Neural progenitor cell (in vitro differentiated cells): ENCODE measurements around the gene CCDC178. TPM values are rescaled to one million over a fixed set of nuclear protein-coding genes. Genes with fewer than 3 reads are reported as not detected.

Source experiments
- DNase-seq: peaks from one replicate; pipeline ENCODE4 v3.0.0-alpha.2; 2016; ENCODE audit warnings: low spot score
- H2AFZ ChIP-seq: fragments of 200-600 bp; sonication (generic); replicated peaks from 2 replicates; pipeline ENCODE4 v1.6.1; 2016; ENCODE audit warnings: antibody characterized with exemption
- H3F3A ChIP-seq: fragments of 200-600 bp; sonication (generic); 2 replicates; pipeline ENCODE4 v1.6.1; 2016; ENCODE audit warnings: antibody characterized with exemption, low read depth
- H3K27ac ChIP-seq: fragments of 200-600 bp; sonication (generic); 2 replicates; pipeline ENCODE4 v1.5.1; 2016; ENCODE audit warnings: mild to moderate bottlenecking
- H3K27me3 ChIP-seq: fragments of 200-600 bp; sonication (generic); 2 replicates; pipeline ENCODE4 v1.6.1; 2016; ENCODE audit warnings: mild to moderate bottlenecking, moderate library complexity
- H3K36me3 ChIP-seq: fragments of 200-600 bp; sonication (generic); 2 replicates; pipeline ENCODE4 v1.5.1; 2016
- H3K4me1 ChIP-seq: fragments of 200-600 bp; sonication (generic); 2 replicates; pipeline ENCODE4 v1.6.1; 2016; ENCODE audit warnings: mixed run types
- H3K4me2 ChIP-seq: fragments of 200-600 bp; sonication (generic); 2 replicates; pipeline ENCODE4 v1.6.1; 2016
- H3K4me3 ChIP-seq: fragments of 200-600 bp; sonication (generic); 2 replicates; pipeline ENCODE4 v1.5.1; 2016
- H3K79me2 ChIP-seq: fragments of 200-600 bp; sonication (generic); 2 replicates; pipeline ENCODE4 v1.6.1; 2016; ENCODE audit warnings: low read depth
- H3K9ac ChIP-seq: fragments of 200-600 bp; sonication (generic); 2 replicates; pipeline ENCODE4 v1.6.1; 2016
- H3K9me3 ChIP-seq: fragments of 200-600 bp; sonication (generic); 2 replicates; pipeline ENCODE4 v1.5.1; 2016; ENCODE audit warnings: low read depth
- H4K20me1 ChIP-seq: fragments of 200-600 bp; sonication (generic); 2 replicates; pipeline ENCODE4 v1.6.1; 2016; ENCODE audit warnings: low read depth
- H3K27ac Mint-ChIP-seq: 3 replicates; pipeline ENCODE4 v1.8.0; 2021; ENCODE audit warnings: mixed read lengths
- H3K27me3 Mint-ChIP-seq: 2 replicates; pipeline ENCODE4 v1.8.0; 2022; ENCODE audit warnings: low read depth, mild to moderate bottlenecking, inconsistent platforms, moderate library complexity, mixed read lengths; ENCODE audit not compliant: insufficient read depth
- H3K36me3 Mint-ChIP-seq: 3 replicates; pipeline ENCODE4 v1.8.0; 2021; ENCODE audit warnings: mixed read lengths
- H3K4me1 Mint-ChIP-seq: 3 replicates; pipeline ENCODE4 v1.8.0; 2021; ENCODE audit warnings: mixed read lengths
- H3K4me3 Mint-ChIP-seq: 3 replicates; pipeline ENCODE4 v1.8.0; 2021; ENCODE audit warnings: mild to moderate bottlenecking, moderate library complexity, mixed read lengths
- H3K9me3 Mint-ChIP-seq: 3 replicates; pipeline ENCODE4 v1.8.0; 2020; ENCODE audit warnings: mixed read lengths
- CTCF ChIP-seq: fragments of 200-600 bp; sonication (generic); IDR thresholded peaks from 2 replicates; pipeline ENCODE4 v1.5.1; 2017; ENCODE audit warnings: antibody characterized with exemption, mild to moderate bottlenecking
- EZH2 ChIP-seq: fragments of 200-600 bp; sonication (generic); IDR thresholded peaks from 2 replicates; pipeline ENCODE4 v1.6.1; 2017; ENCODE audit warnings: antibody characterized with exemption, mild to moderate bottlenecking, moderate library complexity
- EZH2phosphoT487 ChIP-seq: fragments of 200-600 bp; sonication (generic); IDR thresholded peaks from 2 replicates; pipeline ENCODE4 v1.6.1; 2017; ENCODE audit warnings: antibody characterized with exemption
- total RNA-seq: library from RNA; depleted of rRNA; stranded (reverse); fragments of >200 nt; gene quantifications from 2 replicates; pipeline ENCODE4 v1.2.3, GENCODE V29; 2015; ENCODE audit warnings: low replicate concordance

The CCDC178 gene
- total RNA-seq, 1 donor from 2014 or later: 0.51 TPM

DNA sequence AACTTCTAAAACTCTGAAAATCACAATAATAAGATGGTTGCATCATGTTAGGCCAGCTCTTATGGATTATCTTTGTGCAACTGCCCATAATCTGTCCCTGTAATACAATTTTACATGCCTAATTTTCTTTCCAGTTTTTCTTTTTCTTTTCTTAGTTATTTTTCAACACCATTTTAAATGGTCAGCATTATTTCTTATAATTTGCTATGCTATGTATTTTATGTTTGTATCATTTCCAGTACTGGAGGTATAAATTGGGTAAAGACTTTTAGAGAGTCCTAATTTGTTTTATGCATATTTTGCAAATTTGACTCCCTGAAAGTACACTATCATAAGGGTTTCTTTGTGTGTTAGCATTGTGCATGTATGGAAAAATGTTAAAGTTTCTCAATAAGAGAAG, 333.0 kb downstream of the CCDC178 start:
- H3K27me3 Mint-ChIP-seq: no peaks in the 10 kb centered on the region

DNA sequence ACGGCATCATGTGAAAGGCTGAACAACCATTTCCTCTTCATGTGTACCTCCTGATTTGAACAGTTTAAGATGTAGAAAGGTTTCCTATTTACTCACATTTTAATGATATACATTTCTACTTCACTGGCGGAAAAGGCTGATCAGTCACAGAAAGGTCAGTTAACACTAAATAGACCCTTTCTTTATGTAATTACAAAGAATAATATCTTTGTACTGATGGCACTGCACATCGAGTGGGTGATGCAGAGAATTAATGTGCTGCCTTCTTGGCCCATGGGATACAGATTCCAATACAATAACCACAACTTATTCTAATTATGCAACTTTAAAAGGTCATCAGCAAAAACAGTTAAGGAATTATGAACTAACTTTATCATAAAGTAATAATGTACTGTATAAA, 339.2 kb downstream of the CCDC178 start:
- Histone ChIP-seq H3K27ac (no peak overlapping the region), H3K4me3 (no peak overlapping the region), H2AFZ (no peak overlapping the region), H3K27me3 (no peaks in the 10 kb centered on the region), H4K20me1 (no peaks in the 10 kb centered on the region), H3K4me2 (no peak overlapping the region), H3K79me2 (no peaks in the 10 kb centered on the region), H3K4me1 (no peaks in the 10 kb centered on the region), H3K9ac (no peak overlapping the region), H3K9me3 (no peaks in the 10 kb centered on the region), H3F3A (no peaks in the 10 kb centered on the region), H3K36me3 (no peaks in the 10 kb centered on the region)
- no peak overlapping the region for H3K27ac Mint-ChIP-seq
- TF ChIP-seq EZH2: no peak
- TF ChIP-seq CTCF: no peak
- TF ChIP-seq EZH2phosphoT487: no peak
- H3K9me3 Mint-ChIP-seq: no peaks in the 10 kb centered on the region
- H3K4me1 Mint-ChIP-seq: peaks cover 7% of the 10 kb centered on the region
- no peak for DNase-seq
- H3K4me3 Mint-ChIP-seq: no peak overlapping the region
- H3K36me3 Mint-ChIP-seq: no peaks in the 10 kb centered on the region
- no peaks in the 10 kb centered on the region for H3K27me3 Mint-ChIP-seq

More for the DNA sequence above, 333.0 kb downstream of the CCDC178 start:
- Histone ChIP-seq H3K4me3 (no peak overlapping the region), H3K4me1 (no peaks in the 10 kb centered on the region), H3K36me3 (no peaks in the 10 kb centered on the region), H3F3A (no peaks in the 10 kb centered on the region), H4K20me1 (no peaks in the 10 kb centered on the region), H3K9me3 (no peaks in the 10 kb centered on the region), H2AFZ (no peak overlapping the region), H3K27me3 (no peaks in the 10 kb centered on the region), H3K79me2 (no peaks in the 10 kb centered on the region), H3K9ac (no peak overlapping the region), H3K4me2 (no peak overlapping the region), H3K27ac (no peak overlapping the region)
- no peak for TF ChIP-seq CTCF
- TF ChIP-seq EZH2: no peak
- no peak for TF ChIP-seq EZH2phosphoT487
- Mint-ChIP-seq H3K27ac (no peak overlapping the region), H3K9me3 (no peaks in the 10 kb centered on the region), H3K4me3 (no peak overlapping the region), H3K36me3 (no peaks in the 10 kb centered on the region), H3K4me1 (no peaks in the 10 kb centered on the region)
- DNase-seq: no peak

GRCh38 chr18:33099626-33100025, 340.9 kb downstream of the CCDC178 start:
- Histone ChIP-seq H3K36me3 (no peaks in the 10 kb centered on the region), H2AFZ (no peak overlapping the region), H3K79me2 (no peaks in the 10 kb centered on the region), H3F3A (no peaks in the 10 kb centered on the region), H3K9me3 (no peaks in the 10 kb centered on the region), H3K4me3 (no peak overlapping the region), H4K20me1 (no peaks in the 10 kb centered on the region), H3K27ac (no peak overlapping the region), H3K4me1 (no peaks in the 10 kb centered on the region), H3K9ac (no peak overlapping the region), H3K4me2 (no peak overlapping the region), H3K27me3 (no peaks in the 10 kb centered on the region)
- H3K27ac Mint-ChIP-seq: no peak overlapping the region
- no peaks in the 10 kb centered on the region for H3K9me3 Mint-ChIP-seq
- peaks cover 7% of the 10 kb centered on the region for H3K4me1 Mint-ChIP-seq
- DNase-seq: no peak
- no peaks in the 10 kb centered on the region for H3K36me3 Mint-ChIP-seq
- H3K27me3 Mint-ChIP-seq: no peaks in the 10 kb centered on the region
- TF ChIP-seq EZH2 (no peak), EZH2phosphoT487 (no peak), CTCF (no peak)
- no peak overlapping the region for H3K4me3 Mint-ChIP-seq

DNA sequence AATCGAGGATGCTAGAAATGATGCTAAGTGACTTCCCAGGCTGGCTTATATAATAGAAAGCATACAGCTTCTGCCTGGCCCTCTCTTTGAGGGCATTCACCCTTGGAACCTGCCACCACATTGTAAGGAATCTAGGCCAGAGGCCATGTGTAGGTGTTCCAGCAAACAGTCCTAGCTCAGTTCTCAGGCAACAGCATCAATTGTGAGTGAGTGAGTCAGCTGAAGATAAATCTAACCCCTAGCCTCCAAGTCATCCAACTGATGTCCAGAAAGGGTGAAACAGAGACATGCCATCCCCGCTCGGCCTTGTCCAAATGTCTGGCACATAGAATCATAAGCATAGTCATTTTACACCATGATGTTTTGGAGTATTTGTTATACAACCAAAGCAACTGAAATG, 343.4 kb downstream of the CCDC178 start:
- Mint-ChIP-seq H3K4me1 (peaks cover 7% of the 10 kb centered on the region), H3K27ac (no peak overlapping the region), H3K4me3 (no peak overlapping the region), H3K27me3 (no peaks in the 10 kb centered on the region), H3K36me3 (no peaks in the 10 kb centered on the region), H3K9me3 (no peaks in the 10 kb centered on the region)
- no peak overlapping the region for H3K9ac ChIP-seq
- no peak overlapping the region for H3K4me2 ChIP-seq
- H3F3A ChIP-seq: no peaks in the 10 kb centered on the region
- no peak overlapping the region for H3K4me3 ChIP-seq
- H3K4me1 ChIP-seq: no peaks in the 10 kb centered on the region
- DNase-seq: no peak
- no peak overlapping the region for H3K27ac ChIP-seq
- H4K20me1 ChIP-seq: no peaks in the 10 kb centered on the region
- H3K36me3 ChIP-seq: no peaks in the 10 kb centered on the region
- TF ChIP-seq EZH2phosphoT487 (no peak), EZH2 (no peak), CTCF (no peak)
- H3K9me3 ChIP-seq: no peaks in the 10 kb centered on the region
- H3K27me3 ChIP-seq: no peaks in the 10 kb centered on the region
- no peaks in the 10 kb centered on the region for H3K79me2 ChIP-seq
- H2AFZ ChIP-seq: no peak overlapping the region
